Skeletal muscle satellite cell (primary cell): Measurements from ENCODE around the gene NTN1.

Source experiments
- H3K27me3 ChIP-seq: 2 replicates; pipeline ENCODE4 v1.7.0; 2013; ENCODE audit warnings: low read length; ENCODE audit not compliant: control insufficient read depth, insufficient read depth
- H3K36me3 ChIP-seq: 2 replicates; pipeline ENCODE4 v1.7.0; 2013; ENCODE audit warnings: mild to moderate bottlenecking, control low read depth, low read length; ENCODE audit not compliant: insufficient read depth
- H3K4me1 ChIP-seq: 2 replicates; pipeline ENCODE4 v1.7.0; 2013; ENCODE audit warnings: low read length; ENCODE audit not compliant: control insufficient read depth, insufficient read depth
- H3K4me2 ChIP-seq: 2 replicates; pipeline ENCODE4 v1.7.0; 2013; ENCODE audit warnings: mild to moderate bottlenecking, low read length
- H3K4me3 ChIP-seq: 2 replicates; pipeline ENCODE4 v1.7.0; 2013; ENCODE audit warnings: low read length
- H3K9ac ChIP-seq: 2 replicates; pipeline ENCODE4 v1.7.0; 2013; ENCODE audit warnings: mild to moderate bottlenecking, low read depth, low read length, moderate library complexity
- H3K9me3 ChIP-seq: replicated peaks from 2 replicates; pipeline ENCODE4 v1.7.0; 2013; ENCODE audit warnings: mild to moderate bottlenecking, control low read depth, low read length

The NTN1 gene

GRCh38 chr17:9228408-9229159 is 207.3 kb downstream of the NTN1 start:
- Histone ChIP-seq H3K9ac (no peak overlapping the region), H3K4me3 (no peak overlapping the region), H3K9me3 (no peaks in the 10 kb centered on the region), H3K36me3 (no peaks in the 10 kb centered on the region), H3K27me3 (peaks cover 7% of the 10 kb centered on the region), H3K4me2 (no peak overlapping the region), H3K4me1 (no peaks in the 10 kb centered on the region)

- Histone ChIP-seq H3K4me1 (no peaks in the 10 kb centered on the region), H3K36me3 (no peaks in the 10 kb centered on the region), H3K27me3 (peaks cover 9% of the 10 kb centered on the region), H3K9me3 (no peaks in the 10 kb centered on the region), H3K9ac (no peak overlapping the region), H3K4me2 (no peak overlapping the region), H3K4me3 (no peak overlapping the region)
Observed at GRCh38 chr17:9229160-9229825, 208.0 kb downstream of the NTN1 start.

GRCh38 chr17:9229826-9230201 is 208.5 kb downstream of the NTN1 start:
- Histone ChIP-seq H3K4me2 (no peak overlapping the region), H3K9me3 (no peaks in the 10 kb centered on the region), H3K4me1 (no peaks in the 10 kb centered on the region), H3K9ac (no peak overlapping the region), H3K27me3 (peaks cover 9% of the 10 kb centered on the region), H3K4me3 (no peak overlapping the region), H3K36me3 (no peaks in the 10 kb centered on the region)

- Histone ChIP-seq H3K9ac (no peak overlapping the region), H3K36me3 (no peaks in the 10 kb centered on the region), H3K9me3 (no peaks in the 10 kb centered on the region), H3K4me3 (no peak overlapping the region), H3K4me2 (no peak overlapping the region), H3K27me3 (peaks cover 9% of the 10 kb centered on the region), H3K4me1 (no peaks in the 10 kb centered on the region)
Observed at GRCh38 chr17:9230346-9230745, 209.0 kb downstream of the NTN1 start.

GRCh38 chr17:9230861-9231260 is 209.6 kb downstream of the NTN1 start:
- Histone ChIP-seq H3K4me1 (no peaks in the 10 kb centered on the region), H3K9ac (no peak overlapping the region), H3K4me2 (no peak overlapping the region), H3K36me3 (no peaks in the 10 kb centered on the region), H3K4me3 (no peak overlapping the region), H3K9me3 (no peaks in the 10 kb centered on the region), H3K27me3 (peaks cover 9% of the 10 kb centered on the region)

GRCh38 chr17:9231449-9232154 is 210.3 kb downstream of the NTN1 start:
- no peaks in the 10 kb centered on the region for H3K9me3 ChIP-seq
- no peak overlapping the region for H3K4me3 ChIP-seq
- no peak overlapping the region for H3K9ac ChIP-seq
- H3K36me3 ChIP-seq, result no peaks in the 10 kb centered on the region
- peaks cover 9% of the 10 kb centered on the region for H3K27me3 ChIP-seq
- no peak overlapping the region for H3K4me2 ChIP-seq
- no peaks in the 10 kb centered on the region for H3K4me1 ChIP-seq

GRCh38 chr17:9232155-9232475 is 210.8 kb downstream of the NTN1 start:
- Histone ChIP-seq H3K4me3 (no peak overlapping the region), H3K4me2 (no peak overlapping the region), H3K36me3 (no peaks in the 10 kb centered on the region), H3K4me1 (no peaks in the 10 kb centered on the region), H3K9me3 (no peaks in the 10 kb centered on the region), H3K27me3 (peaks cover 9% of the 10 kb centered on the region), H3K9ac (no peak overlapping the region)

- H3K36me3 ChIP-seq, result no peaks in the 10 kb centered on the region
- H3K4me3 ChIP-seq, result no peak overlapping the region
Observed at GRCh38 chr17:9232591-9233270, 211.4 kb downstream of the NTN1 start.

GRCh38 chr17:9233271-9233599 is 211.9 kb downstream of the NTN1 start:
- H3K4me2 ChIP-seq, result no peak overlapping the region
- no peak overlapping the region for H3K4me3 ChIP-seq
- H3K9ac ChIP-seq, result no peak overlapping the region
- no peaks in the 10 kb centered on the region for H3K4me1 ChIP-seq
- no peaks in the 10 kb centered on the region for H3K9me3 ChIP-seq
- H3K27me3 ChIP-seq, result peaks cover 9% of the 10 kb centered on the region
- H3K36me3 ChIP-seq, result no peaks in the 10 kb centered on the region

More at GRCh38 chr17:9232591-9233270, 211.4 kb downstream of the NTN1 start:
- H3K9me3 ChIP-seq, result no peaks in the 10 kb centered on the region
- H3K4me2 ChIP-seq, result no peak overlapping the region
- H3K9ac ChIP-seq, result no peak overlapping the region
- H3K27me3 ChIP-seq, result peaks cover 9% of the 10 kb centered on the region
- no peaks in the 10 kb centered on the region for H3K4me1 ChIP-seq

- Histone ChIP-seq H3K27me3 (peaks cover 9% of the 10 kb centered on the region), H3K4me2 (no peak overlapping the region), H3K9me3 (no peaks in the 10 kb centered on the region), H3K9ac (no peak overlapping the region), H3K4me3 (no peak overlapping the region), H3K36me3 (no peaks in the 10 kb centered on the region), H3K4me1 (no peaks in the 10 kb centered on the region)
Observed at GRCh38 chr17:9233761-9234160, 212.5 kb downstream of the NTN1 start.

GRCh38 chr17:9234389-9234945 is 213.2 kb downstream of the NTN1 start:
- H3K27me3 ChIP-seq, result peaks cover 9% of the 10 kb centered on the region
- peaks cover 3% of the 10 kb centered on the region for H3K4me1 ChIP-seq
- H3K4me3 ChIP-seq, result no peak overlapping the region

More at GRCh38 chr17:9234389-9234945, 213.2 kb downstream of the NTN1 start:
- Histone ChIP-seq H3K36me3 (no peaks in the 10 kb centered on the region), H3K9ac (no peak overlapping the region), H3K4me2 (no peak overlapping the region), H3K9me3 (no peaks in the 10 kb centered on the region)
